GM19099 (cell line): Measurements from ENCODE around the gene CLIC1.

Experiments used
- POLR2A ChIP-seq: IDR thresholded peaks from 3 replicates; pipeline ENCODE4 v1.6.1; 2011; ENCODE audit warnings: low read depth; ENCODE audit not compliant: insufficient read length; ENCODE audit errors: extremely low read depth

CLIC1 gene

GRCh38 chr6:31775633-31776484 lies 39.5 kb upstream of the CLIC1 start:
- TF ChIP-seq POLR2A, result no peak

GRCh38 chr6:31775184-31775583 lies 38.9 kb upstream of the CLIC1 start:
- no peak for TF ChIP-seq POLR2A

- TF ChIP-seq POLR2A, result no peak
Measured at GRCh38 chr6:31771992-31772358, 35.6 kb upstream of the CLIC1 start.

GRCh38 chr6:31770860-31771259 lies 34.5 kb upstream of the CLIC1 start:
- TF ChIP-seq POLR2A, result no peak

- no peak for TF ChIP-seq POLR2A
Measured at GRCh38 chr6:31769684-31770371, 33.5 kb upstream of the CLIC1 start.

GRCh38 chr6:31768363-31769257 lies 32.3 kb upstream of the CLIC1 start:
- TF ChIP-seq POLR2A, result no peak

GRCh38 chr6:31767096-31767645 lies 30.8 kb upstream of the CLIC1 start:
- no peak for TF ChIP-seq POLR2A

GRCh38 chr6:31765910-31766794 lies 29.8 kb upstream of the CLIC1 start:
- no peak for TF ChIP-seq POLR2A

- no peak for TF ChIP-seq POLR2A
Measured at GRCh38 chr6:31765559-31765909, 29.2 kb upstream of the CLIC1 start.

GRCh38 chr6:31764198-31764597 lies 27.9 kb upstream of the CLIC1 start:
- no peak for TF ChIP-seq POLR2A

- TF ChIP-seq POLR2A, result no peak
Measured at GRCh38 chr6:31763619-31763940, 27.2 kb upstream of the CLIC1 start.

GRCh38 chr6:31762878-31763618 lies 26.7 kb upstream of the CLIC1 start:
- TF ChIP-seq POLR2A, result no peak

- TF ChIP-seq POLR2A, result no peak
Measured at GRCh38 chr6:31762356-31762755, 26.0 kb upstream of the CLIC1 start, which contains the start of gene SAPCD1. SAPCD1 (plus strand) TSS chr6:31762656; CDS start chr6:31763055, 399 bp downstream.
